B cell (primary cell): ENCODE data around the gene PRM2. TPM values are rescaled to one million over a fixed set of nuclear protein-coding genes. Genes with fewer than 3 reads are reported as not detected.

ENCODE experiments used
- ATAC-seq: fragments of 200-7000 bp; cut with Tn5 transposase; one replicate; pipeline ENCODE4 v1.10.0; 2021; ENCODE audit warnings: low read depth, mild to moderate bottlenecking, moderate number of reproducible peaks, moderate library complexity
- CTCF ChIA-PET: fragments of 350-600 bp; sonication (Branson Sonifier 250); formaldehyde crosslinking; loops from one replicate; lab custom pipeline; 2021; ENCODE audit warnings: antibody characterized with exemption, inconsistent platforms; lab: Charles Lee
- POLR2A ChIA-PET: fragments of 350-600 bp; sonication (Branson Sonifier 250); formaldehyde crosslinking; loops from one replicate; lab custom pipeline; 2021; ENCODE audit warnings: antibody characterized with exemption; lab: Charles Lee
- DNase-seq: peaks from one replicate; pipeline ENCODE4 v3.0.0; 2013
- H2AFZ ChIP-seq: 2 replicates; pipeline ENCODE4 v1.6.1; 2012; ENCODE audit warnings: mild to moderate bottlenecking, low read depth, low read length; ENCODE audit not compliant: insufficient read depth, poor library complexity, severe bottlenecking
- H3K27ac ChIP-seq, 2 donors: 1 replicate in 1 of 2; 2 replicates in 1 of 2; pipeline ENCODE4 v1.5.1; 2012 to 2013; ENCODE audit warnings: low read length in 2 of 2, mild to moderate bottlenecking in 2 of 2, moderate library complexity in 1 of 2
- H3K27me3 ChIP-seq, 4 experiments: fragments of 200-600 bp in 1 of 4; sonication (generic) in 1 of 4; replicated peaks in 1 of 4; 1 replicate in 2 of 4; 2 replicates in 2 of 4; pipeline versions ENCODE4 v1.6.1 to v1.7.0; 2013 to 2016; ENCODE audit warnings: low read length in 3 of 4, mild to moderate bottlenecking in 2 of 4, mixed read lengths in 1 of 4, moderate library complexity in 1 of 4; ENCODE audit not compliant: insufficient read depth in 4 of 4, control insufficient read depth in 3 of 4; ENCODE audit errors: control extremely low read depth in 1 of 4
- H3K36me3 ChIP-seq, 2 experiments: replicated peaks in 1 of 2; 1 replicate in 1 of 2; 2 replicates in 1 of 2; pipeline versions ENCODE4 v1.6.1 to v1.7.1; 2013; ENCODE audit warnings: low read length in 1 of 2; ENCODE audit not compliant: insufficient read depth in 2 of 2, control insufficient read depth in 1 of 2; ENCODE audit errors: control extremely low read depth in 1 of 2, extremely low read depth in 1 of 2
- H3K4me1 ChIP-seq, 2 donors: fragments of 200-600 bp in 1 of 2; sonication (generic) in 1 of 2; 1 replicate in 1 of 2; 2 replicates in 1 of 2; pipeline versions ENCODE4 v1.5.1 to v1.6.1; 2013 to 2017; ENCODE audit warnings: low read length in 2 of 2; ENCODE audit not compliant: control insufficient read depth in 2 of 2, insufficient read depth in 2 of 2
- H3K4me2 ChIP-seq: replicated peaks from 2 replicates; pipeline ENCODE3; 2012; ENCODE audit warnings: mild to moderate bottlenecking, low read depth, low read length; ENCODE audit not compliant: poor library complexity, severe bottlenecking
- H3K4me3 ChIP-seq, 5 experiments: fragments of 200-600 bp in 1 of 5; sonication (generic) in 1 of 5; 1 replicate in 3 of 5; 2 replicates in 2 of 5; pipeline versions ENCODE4 v1.5.1 to v1.7.0; 2011 to 2016; ENCODE audit warnings: low read length in 4 of 5, mild to moderate bottlenecking in 4 of 5, low read depth in 2 of 5, control low read depth in 1 of 5, moderate library complexity in 1 of 5; ENCODE audit not compliant: insufficient read depth in 1 of 5; ENCODE audit errors: control extremely low read depth in 1 of 5, extremely low read depth in 1 of 5
- H3K79me2 ChIP-seq: fragments of 200-600 bp; sonication (generic); one replicate; pipeline ENCODE4 v1.6.0; 2016; ENCODE audit warnings: low read length; ENCODE audit not compliant: control insufficient read depth, insufficient read depth
- H3K9ac ChIP-seq: fragments of 200-600 bp; sonication (generic); 2 replicates; pipeline ENCODE4 v1.6.1; 2017; ENCODE audit warnings: mild to moderate bottlenecking, low read length, moderate library complexity
- H3K9me3 ChIP-seq, 3 donors: one replicate each; pipeline versions ENCODE4 v1.6.1 to v1.7.1; 2013; ENCODE audit warnings: low read length in 2 of 3; ENCODE audit not compliant: control insufficient read depth in 2 of 3, insufficient read depth in 1 of 3; ENCODE audit errors: control extremely low read depth in 1 of 3
- H4K20me1 ChIP-seq: 2 replicates; pipeline ENCODE4 v1.6.0; 2012; ENCODE audit warnings: mild to moderate bottlenecking, low read length; ENCODE audit not compliant: insufficient read depth, control insufficient read depth, poor library complexity, severe bottlenecking
- H3K27ac Mint-ChIP-seq: one replicate; pipeline ENCODE4 v1.8.0; 2021; ENCODE audit warnings: mixed read lengths
- H3K27me3 Mint-ChIP-seq: one replicate; pipeline ENCODE4 v1.8.0; 2021; ENCODE audit warnings: mixed read lengths
- H3K4me1 Mint-ChIP-seq: one replicate; pipeline ENCODE4 v1.8.0; 2021; ENCODE audit warnings: mixed read lengths
- H3K4me3 Mint-ChIP-seq: one replicate; pipeline ENCODE4 v1.8.0; 2021; ENCODE audit warnings: mixed read lengths
- H3K9me3 Mint-ChIP-seq: one replicate; pipeline ENCODE4 v1.8.0; 2022; ENCODE audit warnings: mixed read lengths; ENCODE audit not compliant: insufficient read depth
- EZH2 ChIP-seq: IDR thresholded peaks from 2 replicates; pipeline ENCODE4 v1.6.1; 2012; ENCODE audit warnings: borderline replicate concordance, low read depth, mild to moderate bottlenecking, moderate library complexity, low read length; ENCODE audit not compliant: insufficient read depth, poor library complexity, severe bottlenecking
- WGBS: methylation state at CpG from one replicate; pipeline ENCODE4 v1.1.5; 2013; ENCODE audit warnings: missing lambda C conversion rate; ENCODE audit not compliant: insufficient coverage; 5-methylcytosine and 5-hydroxymethylcytosine counted together
- intact Hi-C: fragments of 100-400 bp; cut with micrococcal nuclease; formaldehyde crosslinking; loops from one replicate; pipeline ENCODE4 v1.10.0; 2022
- polyA plus RNA-seq: library from polyadenylated mRNA; depleted of rRNA; stranded (reverse); fragments of >200 nt; gene quantifications from 2 replicates; pipeline ENCODE4 v1.2.3, GENCODE V29; 2012
- total RNA-seq, 2 donors: library from RNA; stranded (reverse); fragments of 120-200 nt in 1 of 2; gene quantifications; 1 replicate in 1 of 2; 2 replicates in 1 of 2; pipeline versions ENCODE4 v1.2.3 to v1.2.4, GENCODE V29; 2013 to 2022
- TF ChIP-seq, protein P1 (sequence below): fragments of 200-600 bp; IDR thresholded peaks from one replicate; pipeline ENCODE4 v1.8.0; 2022; ENCODE audit warnings: antibody characterized with exemption, mild to moderate bottlenecking

The PRM2 gene
- total and polyA plus RNA-seq, 2 donors (not counting 1 experiment from before 2014, with no cell fraction given) = not detected

DNA sequence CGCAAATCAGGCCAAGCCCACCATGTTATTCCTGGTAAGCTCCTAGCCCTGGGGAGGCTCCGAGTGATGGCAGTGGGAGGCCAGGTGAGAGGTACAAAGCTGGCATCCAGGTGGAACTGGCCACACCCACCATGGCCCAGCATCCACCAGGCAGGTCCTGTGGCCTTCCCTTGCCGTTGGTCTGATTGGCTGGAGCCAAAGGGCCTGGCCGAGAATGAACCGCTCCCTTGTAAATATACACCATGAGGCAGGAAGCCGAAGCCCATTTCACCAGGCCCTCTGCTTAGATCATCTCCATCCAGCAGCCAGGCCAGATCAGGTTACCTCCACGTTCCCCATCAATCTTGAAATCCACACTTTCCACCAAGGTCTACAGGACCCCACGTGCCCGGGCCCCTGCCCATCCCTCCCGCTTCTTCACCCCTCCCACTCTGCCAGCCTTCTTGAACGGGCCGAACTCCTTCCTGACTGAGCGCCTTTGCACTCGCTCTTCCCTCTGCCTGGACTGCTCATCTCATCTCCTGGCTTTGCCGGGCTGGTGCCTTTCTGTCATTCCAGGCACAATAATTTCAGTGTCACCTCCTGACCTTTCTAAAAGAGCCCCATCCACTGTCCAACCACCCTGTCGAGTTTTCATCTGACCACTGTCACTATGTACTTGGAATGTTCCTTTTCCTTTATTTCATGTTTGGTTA, 26.0 kb downstream of the PRM2 start:
- Mint-ChIP-seq H3K9me3 (no peaks in the 10 kb centered on the region), H3K27me3 (no peaks in the 10 kb centered on the region), H3K4me1 (peaks cover 40% of the 10 kb centered on the region), H3K27ac (peak overlapping the region; percentile 46), H3K4me3 (peak overlapping the region; percentile 6)
- no peaks in the 10 kb centered on the region for H3K27me3 ChIP-seq
- peaks cover 2 to 17% of the 10 kb centered on the region in 2 experiments for H3K36me3 ChIP-seq
- peaks cover 26 to 31% of the 10 kb centered on the region in 2 donors for H3K4me1 ChIP-seq
- TF ChIP-seq, protein P1, sequence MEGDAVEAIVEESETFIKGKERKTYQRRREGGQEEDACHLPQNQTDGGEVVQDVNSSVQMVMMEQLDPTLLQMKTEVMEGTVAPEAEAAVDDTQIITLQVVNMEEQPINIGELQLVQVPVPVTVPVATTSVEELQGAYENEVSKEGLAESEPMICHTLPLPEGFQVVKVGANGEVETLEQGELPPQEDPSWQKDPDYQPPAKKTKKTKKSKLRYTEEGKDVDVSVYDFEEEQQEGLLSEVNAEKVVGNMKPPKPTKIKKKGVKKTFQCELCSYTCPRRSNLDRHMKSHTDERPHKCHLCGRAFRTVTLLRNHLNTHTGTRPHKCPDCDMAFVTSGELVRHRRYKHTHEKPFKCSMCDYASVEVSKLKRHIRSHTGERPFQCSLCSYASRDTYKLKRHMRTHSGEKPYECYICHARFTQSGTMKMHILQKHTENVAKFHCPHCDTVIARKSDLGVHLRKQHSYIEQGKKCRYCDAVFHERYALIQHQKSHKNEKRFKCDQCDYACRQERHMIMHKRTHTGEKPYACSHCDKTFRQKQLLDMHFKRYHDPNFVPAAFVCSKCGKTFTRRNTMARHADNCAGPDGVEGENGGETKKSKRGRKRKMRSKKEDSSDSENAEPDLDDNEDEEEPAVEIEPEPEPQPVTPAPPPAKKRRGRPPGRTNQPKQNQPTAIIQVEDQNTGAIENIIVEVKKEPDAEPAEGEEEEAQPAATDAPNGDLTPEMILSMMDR = no peak
- TF ChIP-seq EZH2 = no peak
- H3K9me3 ChIP-seq = peaks cover 0 to 3% (median 0%) of the 10 kb centered on the region in 3 donors
- no peak overlapping the region for H3K9ac ChIP-seq
- no peak overlapping the region for H3K4me2 ChIP-seq
- H3K4me3 ChIP-seq = no peak overlapping the region
- POLR2A ChIA-PET = interaction anchor here (0.7 to 1.4 kb wide), 6 partner anchors 19 to 106 kb away, joined by 3 to 5 read pairs (median 4); no protein-coding TSS in a partner anchor
- DNase-seq (no peak), ATAC-seq (no peak)
- intact Hi-C loops = loop anchor here (10.0 kb wide), 2 partner anchors 435 to 665 kb away; partner anchors contain the start of gene GSPT1
- peaks cover 14% of the 10 kb centered on the region for H3K79me2 ChIP-seq
- H2AFZ ChIP-seq = no peak overlapping the region
- H3K27ac ChIP-seq = no peak overlapping the region
- CTCF ChIA-PET = interaction anchor here (0.7 to 1.1 kb wide), 2 partner anchors 61 to 285 kb away, joined by 3 read pairs; no protein-coding TSS in a partner anchor
- peaks cover 45% of the 10 kb centered on the region for H4K20me1 ChIP-seq
- 90% methylated on average over 14 of the region's 16 CpGs for whole genome bisulfite sequencing
